Endothelial cell (in vitro differentiated cells): ENCODE results near the gene FBXL19. TPM values are rescaled to one million over a fixed set of nuclear protein-coding genes. Genes with fewer than 3 reads are reported as not detected.

Experiments
- DNase-seq: peaks from one replicate; pipeline ENCODE4 v3.0.0; 2021; ENCODE audit warnings: low spot score
- H3K27ac Mint-ChIP-seq: one replicate; pipeline ENCODE4 v1.8.0; 2021; ENCODE audit warnings: mixed read lengths, inconsistent platforms; ENCODE audit not compliant: unreplicated experiment
- H3K27me3 Mint-ChIP-seq: one replicate; pipeline ENCODE4 v1.8.0; 2021; ENCODE audit warnings: mild to moderate bottlenecking, moderate library complexity, mixed read lengths, inconsistent platforms; ENCODE audit not compliant: unreplicated experiment
- H3K36me3 Mint-ChIP-seq: one replicate; pipeline ENCODE4 v1.8.0; 2021; ENCODE audit warnings: mild to moderate bottlenecking, low read depth, mixed read lengths, inconsistent platforms; ENCODE audit not compliant: unreplicated experiment
- H3K4me1 Mint-ChIP-seq: one replicate; pipeline ENCODE4 v1.8.0; 2021; ENCODE audit warnings: mild to moderate bottlenecking, mixed read lengths, inconsistent platforms; ENCODE audit not compliant: unreplicated experiment
- H3K4me3 Mint-ChIP-seq: one replicate; pipeline ENCODE4 v1.8.0; 2021; ENCODE audit warnings: mild to moderate bottlenecking, mixed read lengths, inconsistent platforms; ENCODE audit not compliant: unreplicated experiment
- H3K9me3 Mint-ChIP-seq: one replicate; pipeline ENCODE4 v1.8.0; 2021; ENCODE audit warnings: mixed read lengths, inconsistent platforms; ENCODE audit not compliant: unreplicated experiment
- CTCF ChIP-seq: fragments of 200-600 bp; sonication (generic); IDR thresholded peaks from one replicate; pipeline ENCODE4 v1.5.0; 2021; ENCODE audit warnings: antibody characterized with exemption; ENCODE audit not compliant: unreplicated experiment
- total RNA-seq: library from RNA; stranded (reverse); fragmentation: NEBNext Ultra II Directional; extraction: Animal tissue kit (Norgen Biotek cat#: 25700); gene quantifications from one replicate; pipeline ENCODE4 v1.2.1, GENCODE V29; 2021; ENCODE audit not compliant: unreplicated experiment

The FBXL19 gene
- total RNA-seq, 1 donor from 2014 or later = 117 TPM

GRCh38 chr16:30900588-30900987, 22.8 kb upstream of the FBXL19 start:
- Mint-ChIP-seq H3K36me3 (peaks cover 3% of the 10 kb centered on the region), H3K4me3 (no peak overlapping the region)
- TF ChIP-seq CTCF = no peak

GRCh38 chr16:30901201-30902028, 22.0 kb upstream of the FBXL19 start:
- H3K27ac Mint-ChIP-seq = peak overlapping the region; percentile 42
- no peak overlapping the region for H3K4me3 Mint-ChIP-seq
- peaks cover 9% of the 10 kb centered on the region for H3K27me3 Mint-ChIP-seq
- peaks cover 3% of the 10 kb centered on the region for H3K36me3 Mint-ChIP-seq
- peaks cover 33% of the 10 kb centered on the region for H3K4me1 Mint-ChIP-seq
- no peaks in the 10 kb centered on the region for H3K9me3 Mint-ChIP-seq
- DNase-seq = no peak
- TF ChIP-seq CTCF = no peak

More at GRCh38 chr16:30900588-30900987, 22.8 kb upstream of the FBXL19 start:
- Mint-ChIP-seq H3K27me3 (peaks cover 11% of the 10 kb centered on the region), H3K9me3 (no peaks in the 10 kb centered on the region), H3K27ac (no peak overlapping the region), H3K4me1 (peaks cover 39% of the 10 kb centered on the region)
- no peak for DNase-seq

GRCh38 chr16:30902029-30902972, 21.1 kb upstream of the FBXL19 start:
- peak overlapping the region; percentile 92 for H3K4me3 Mint-ChIP-seq
- H3K27ac Mint-ChIP-seq = peak overlapping the region; percentile 98
- DNase-seq = peak; percentile 84
- peaks cover 27% of the 10 kb centered on the region for H3K4me1 Mint-ChIP-seq
- peaks cover 3% of the 10 kb centered on the region for H3K36me3 Mint-ChIP-seq
- H3K9me3 Mint-ChIP-seq = no peaks in the 10 kb centered on the region
- no peak for TF ChIP-seq CTCF
- peaks cover 4% of the 10 kb centered on the region for H3K27me3 Mint-ChIP-seq

GRCh38 chr16:30903002-30903401, 20.4 kb upstream of the FBXL19 start:
- peak; percentile 19 for DNase-seq
- H3K36me3 Mint-ChIP-seq = peaks cover 3% of the 10 kb centered on the region
- peak overlapping the region; percentile 98 for H3K27ac Mint-ChIP-seq
- peak overlapping the region; percentile 92 for H3K4me3 Mint-ChIP-seq
- H3K9me3 Mint-ChIP-seq = no peaks in the 10 kb centered on the region
- peaks cover 30% of the 10 kb centered on the region for H3K4me1 Mint-ChIP-seq
- peaks cover 3% of the 10 kb centered on the region for H3K27me3 Mint-ChIP-seq
- TF ChIP-seq CTCF = no peak
